ENCODE results near the gene PXMP4.

The PXMP4 gene

DNA sequence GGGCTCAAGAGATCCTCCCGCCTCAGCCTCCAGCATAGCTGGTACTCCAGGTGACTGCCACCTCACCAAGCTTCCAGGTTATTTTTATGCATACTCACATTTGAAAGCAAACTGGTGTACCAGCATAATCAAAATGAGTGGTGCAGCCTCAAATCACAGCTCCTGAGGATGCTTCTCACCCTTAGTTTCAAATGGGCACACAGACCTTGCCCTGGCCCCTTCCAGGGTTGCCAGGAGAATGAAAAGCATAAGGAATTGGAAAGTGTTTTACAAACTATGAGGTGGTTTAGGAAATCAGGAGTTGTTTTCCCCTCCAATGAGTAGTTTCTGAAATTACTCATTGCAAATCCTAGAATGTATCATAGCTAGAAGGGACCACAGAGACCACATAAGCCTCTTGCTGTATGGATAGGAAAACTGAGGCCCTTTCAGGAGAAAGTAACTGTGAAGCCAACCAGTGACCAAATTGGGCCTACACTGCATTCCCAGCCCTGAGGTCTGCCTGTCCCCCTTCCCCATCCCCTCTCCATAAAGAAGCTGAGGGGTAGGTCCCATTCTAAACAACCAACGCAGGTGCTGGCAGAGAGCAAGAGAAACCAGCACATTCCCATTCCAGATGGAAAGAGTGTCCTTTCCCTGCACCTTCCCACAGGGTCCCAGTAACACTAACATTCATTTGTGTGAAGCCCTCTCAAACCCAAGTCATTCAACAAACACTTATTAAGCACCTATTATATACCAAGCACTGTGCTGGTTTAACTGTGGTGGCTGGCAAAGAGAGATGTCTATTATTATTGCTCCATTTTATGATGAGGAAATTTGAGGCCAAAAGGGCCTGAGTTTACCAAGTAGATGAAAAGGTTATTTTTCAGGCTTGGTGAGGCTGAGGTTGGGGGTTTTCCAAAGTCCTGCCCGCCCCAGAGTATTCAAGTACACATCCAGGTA lies 31.8 kb downstream of the PXMP4 start:
- in situ Hi-C loops (cut with MboI; ENCODE audit: low pct_unique_long_range_greater_than_20kb, low sequenced_read_pairs) = no loop called here
- DNase-seq = no peak

DNA sequence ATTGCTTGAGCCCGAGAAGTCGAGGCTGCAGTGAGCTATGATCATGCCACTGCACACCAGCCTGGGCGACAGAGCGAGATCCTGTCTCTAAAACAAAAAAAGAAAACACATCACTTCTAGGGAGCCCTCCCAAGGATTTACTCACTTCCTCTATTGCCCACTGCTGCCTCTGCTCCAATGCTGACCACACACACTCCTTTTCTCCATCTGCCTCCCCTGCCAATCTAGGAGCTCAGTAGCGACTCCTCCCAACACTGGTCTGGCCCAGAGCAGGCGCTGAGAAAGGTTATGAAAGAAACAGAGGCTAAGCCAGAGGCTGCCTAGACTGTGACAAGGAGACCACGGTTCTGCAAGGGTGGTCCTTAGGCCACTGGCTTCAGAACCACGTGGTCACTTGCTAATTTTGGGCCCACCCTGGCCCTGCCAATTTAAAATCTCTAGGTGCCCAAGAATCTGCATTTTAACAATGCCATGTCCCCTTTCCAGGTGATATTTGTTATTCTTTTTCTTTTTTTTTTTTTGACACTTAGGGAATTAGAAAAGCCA lies 32.7 kb downstream of the PXMP4 start:
- peak; percentile 89 for DNase-seq

GRCh38 chr20:33686984-33687366 lies 33.1 kb downstream of the PXMP4 start:
- no peak for DNase-seq
- in situ Hi-C loops (cut with MboI; ENCODE audit: low pct_unique_long_range_greater_than_20kb, low sequenced_read_pairs) = no loop called here

More for the DNA sequence above, 32.7 kb downstream of the PXMP4 start:
- in situ Hi-C loops (cut with MboI; ENCODE audit: low pct_unique_long_range_greater_than_20kb, low sequenced_read_pairs) = no loop called here

DNA sequence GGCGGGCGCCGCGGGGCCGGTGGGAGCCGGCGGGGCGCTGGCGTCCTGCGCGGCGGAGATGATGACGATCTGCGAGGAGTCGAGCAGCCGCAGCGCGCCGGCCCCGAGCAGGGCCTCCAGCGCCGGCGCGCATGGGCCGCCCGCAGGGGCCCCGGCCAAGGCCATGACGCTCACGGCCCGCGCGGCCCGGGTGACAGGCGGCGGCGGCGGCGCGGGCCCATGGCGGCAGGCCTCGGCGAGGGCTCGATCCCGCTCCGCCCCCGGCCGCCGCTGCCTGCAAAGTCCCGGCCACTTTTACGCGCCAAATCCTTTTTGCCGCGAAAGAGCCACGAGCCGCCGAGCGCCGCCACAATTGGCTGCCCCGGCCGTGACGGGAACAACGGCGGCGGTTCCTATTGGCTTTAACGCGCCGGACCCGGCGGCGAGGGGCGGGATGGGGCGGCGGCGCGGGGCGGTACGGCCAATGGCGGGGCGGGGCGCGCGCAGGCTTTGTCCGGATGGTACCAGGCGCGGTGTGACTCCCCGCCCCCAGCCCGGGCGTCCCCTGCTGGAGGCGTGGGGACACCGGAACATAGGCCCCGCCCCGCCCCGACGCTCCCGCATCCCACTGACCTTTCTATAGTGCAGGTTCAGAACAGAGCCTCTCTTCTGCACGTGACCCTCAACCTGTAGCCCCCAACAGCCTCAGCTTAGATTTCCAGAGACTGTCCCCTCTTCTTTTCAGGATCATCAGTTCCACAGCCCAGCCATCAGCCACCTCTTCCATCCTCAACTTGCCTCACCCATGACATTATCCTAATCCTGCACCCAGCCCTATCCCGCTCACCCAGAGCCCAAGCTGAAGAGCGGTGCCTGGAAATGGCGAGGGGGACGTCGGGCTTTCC lies 33.8 kb downstream of the PXMP4 start, which contains the start of gene E2F1:
Gene E2F1, minus strand, starts transcription at position 286 of the 884 bp plus-strand sequence. Its CDS starts 121 bp downstream, at position 165.
- in situ Hi-C loops (cut with MboI; ENCODE audit: low pct_unique_long_range_greater_than_20kb, low sequenced_read_pairs) = no loop called here
- DNase-seq = peak; percentile 88

GRCh38 chr20:33685328-33686099 lies 34.6 kb downstream of the PXMP4 start:
- peak; percentile 54 for DNase-seq
- in situ Hi-C loops (cut with MboI; ENCODE audit: low pct_unique_long_range_greater_than_20kb, low sequenced_read_pairs) = no loop called here

DNA sequence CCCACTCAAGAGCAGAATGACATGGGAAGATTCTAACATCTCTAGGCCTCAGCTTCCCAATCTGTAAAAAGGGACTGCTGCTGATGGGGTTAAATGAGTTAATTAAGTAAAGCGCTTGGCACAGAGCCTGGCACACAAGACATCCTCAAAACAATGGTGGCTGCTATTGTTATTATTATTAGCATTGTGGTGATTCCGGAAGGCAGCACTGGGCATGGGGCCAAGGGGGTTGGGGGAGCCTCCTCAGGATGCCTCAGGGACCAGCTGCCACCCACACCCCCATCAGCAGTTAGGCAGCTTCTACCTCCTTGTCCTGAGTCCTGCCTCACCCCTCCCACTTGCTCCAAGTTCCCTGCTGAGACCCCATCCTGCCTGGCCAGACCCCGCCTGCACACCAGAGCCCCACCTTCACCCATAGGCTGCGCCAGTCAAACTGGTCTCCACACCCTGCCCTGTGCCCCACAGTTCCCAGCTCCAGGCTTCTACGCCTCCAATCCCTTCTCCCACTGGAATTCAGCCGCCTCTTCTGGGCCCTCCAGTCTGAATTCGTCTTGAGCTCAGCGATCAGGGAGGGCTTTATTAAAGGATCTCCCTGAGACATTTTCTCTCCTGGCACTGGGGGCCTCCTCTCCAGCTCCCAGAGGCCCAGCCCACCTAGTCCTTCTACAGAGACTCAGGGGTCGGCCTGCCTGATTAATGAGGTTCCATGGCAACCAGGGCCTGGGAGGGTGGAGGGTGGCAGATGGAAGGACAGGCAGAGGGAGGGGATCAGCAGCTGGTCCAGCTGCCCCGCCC lies 35.4 kb downstream of the PXMP4 start:
- in situ Hi-C loops (cut with MboI; ENCODE audit: low pct_unique_long_range_greater_than_20kb, low sequenced_read_pairs) = no loop called here
- DNase-seq = peak; percentile 19

- in situ Hi-C loops (cut with MboI; ENCODE audit: low pct_unique_long_range_greater_than_20kb, low sequenced_read_pairs) = no loop called here
- no peak for DNase-seq
Measured at GRCh38 chr20:33681728-33682353, 38.3 kb downstream of the PXMP4 start.

DNA sequence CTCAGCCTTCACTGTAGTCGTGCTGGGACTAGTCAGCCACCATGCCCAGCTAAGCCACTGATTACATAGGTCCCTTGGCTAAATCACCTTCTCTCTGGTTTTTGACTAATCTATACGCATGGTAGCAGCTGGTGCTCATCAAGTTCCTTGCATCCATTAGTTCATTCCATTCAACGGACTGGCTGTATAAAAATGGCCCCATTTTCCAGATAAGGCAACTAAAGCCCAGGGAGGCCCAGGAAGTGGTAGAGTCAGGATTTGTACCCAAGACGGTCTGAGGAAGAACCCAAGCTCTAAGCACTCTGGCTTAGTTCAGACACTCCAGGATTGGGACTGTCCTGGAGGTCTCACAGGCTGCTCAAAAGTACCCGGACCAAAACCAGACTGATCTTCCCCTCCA lies 38.8 kb downstream of the PXMP4 start:
- no peak for DNase-seq
- in situ Hi-C loops (cut with MboI; ENCODE audit: low pct_unique_long_range_greater_than_20kb, low sequenced_read_pairs) = no loop called here

DNA sequence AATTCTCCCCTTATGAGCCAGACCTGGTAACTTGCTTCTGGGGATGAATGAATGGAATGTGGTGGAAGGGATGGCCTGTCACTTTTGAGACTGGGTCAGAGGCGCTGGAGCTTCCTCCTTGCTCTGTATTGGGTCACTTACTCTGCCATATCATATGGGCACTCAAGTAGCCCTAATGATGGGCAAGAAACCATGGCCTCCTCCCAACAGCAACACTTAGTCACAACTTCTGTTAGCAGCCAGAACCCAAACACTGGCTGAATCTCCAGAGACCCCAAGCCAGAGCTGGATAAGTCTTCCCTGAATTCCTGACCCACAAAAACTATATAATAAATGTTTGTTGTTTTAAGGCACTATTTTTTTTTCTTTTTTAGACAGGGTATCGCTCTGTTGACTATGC lies 39.4 kb downstream of the PXMP4 start:
- DNase-seq = no peak
- in situ Hi-C loops (cut with MboI; ENCODE audit: low pct_unique_long_range_greater_than_20kb, low sequenced_read_pairs) = no loop called here

- no peak for DNase-seq
- in situ Hi-C loops (cut with MboI; ENCODE audit: low pct_unique_long_range_greater_than_20kb, low sequenced_read_pairs) = no loop called here
Measured at GRCh38 chr20:33679758-33680485, 40.2 kb downstream of the PXMP4 start.

- no peak for DNase-seq
- in situ Hi-C loops (cut with MboI; ENCODE audit: low pct_unique_long_range_greater_than_20kb, low sequenced_read_pairs) = no loop called here
Measured at GRCh38 chr20:33677991-33678702, 42.0 kb downstream of the PXMP4 start.

DNA sequence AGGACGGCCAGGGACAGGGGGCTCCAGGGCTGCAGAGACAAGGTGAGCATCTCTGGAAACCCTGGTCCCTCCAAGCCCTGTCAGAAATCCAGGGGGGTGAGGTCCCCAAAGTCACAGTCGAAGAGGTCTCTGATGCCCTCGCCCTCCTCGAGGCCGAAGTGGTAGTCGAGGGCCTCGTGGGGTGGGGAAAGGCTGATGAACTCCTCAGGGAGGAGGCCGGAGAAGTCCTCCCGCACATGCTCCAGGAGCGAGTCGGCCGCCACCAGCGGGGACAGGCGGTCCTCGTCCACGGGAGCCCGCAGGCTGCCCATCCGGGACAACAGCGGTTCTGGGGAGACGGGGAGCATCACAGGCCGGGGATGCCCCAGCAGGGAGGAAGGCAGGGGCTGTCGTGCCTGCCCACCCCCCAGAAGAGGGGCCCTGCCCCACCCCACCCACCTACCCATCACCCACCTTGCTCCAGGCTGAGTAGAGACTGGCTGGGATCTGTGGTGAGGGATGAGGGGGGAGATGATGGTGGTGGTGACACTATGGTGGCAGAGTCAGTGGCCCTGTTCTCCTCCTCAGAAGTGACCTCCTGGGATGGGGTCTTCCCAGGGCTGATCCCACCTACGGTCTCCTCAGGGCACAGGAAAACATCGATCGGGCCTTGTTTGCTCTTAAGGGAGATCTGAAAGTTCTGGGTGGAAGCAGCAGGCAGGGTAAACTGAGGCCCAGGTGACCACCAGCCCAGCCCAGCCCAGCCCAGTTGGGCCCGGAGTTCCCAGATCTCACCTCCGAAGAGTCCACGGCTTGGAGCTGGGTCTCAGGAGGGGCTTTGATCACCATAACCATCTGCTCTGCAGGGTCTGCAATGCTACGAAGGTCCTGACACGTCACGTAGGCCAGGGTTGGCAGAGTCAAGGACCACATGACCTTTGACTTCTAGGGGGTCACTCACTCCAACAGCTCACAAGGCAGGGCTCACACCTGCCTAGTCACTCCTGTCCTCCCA lies 43.2 kb downstream of the PXMP4 start:
- in situ Hi-C loops (cut with MboI; ENCODE audit: low pct_unique_long_range_greater_than_20kb, low sequenced_read_pairs) = no loop called here
- no peak for DNase-seq

- no peak for DNase-seq
- in situ Hi-C loops (cut with MboI; ENCODE audit: low pct_unique_long_range_greater_than_20kb, low sequenced_read_pairs) = no loop called here
Measured at GRCh38 chr20:33676121-33676520, 44.0 kb downstream of the PXMP4 start.

DNA sequence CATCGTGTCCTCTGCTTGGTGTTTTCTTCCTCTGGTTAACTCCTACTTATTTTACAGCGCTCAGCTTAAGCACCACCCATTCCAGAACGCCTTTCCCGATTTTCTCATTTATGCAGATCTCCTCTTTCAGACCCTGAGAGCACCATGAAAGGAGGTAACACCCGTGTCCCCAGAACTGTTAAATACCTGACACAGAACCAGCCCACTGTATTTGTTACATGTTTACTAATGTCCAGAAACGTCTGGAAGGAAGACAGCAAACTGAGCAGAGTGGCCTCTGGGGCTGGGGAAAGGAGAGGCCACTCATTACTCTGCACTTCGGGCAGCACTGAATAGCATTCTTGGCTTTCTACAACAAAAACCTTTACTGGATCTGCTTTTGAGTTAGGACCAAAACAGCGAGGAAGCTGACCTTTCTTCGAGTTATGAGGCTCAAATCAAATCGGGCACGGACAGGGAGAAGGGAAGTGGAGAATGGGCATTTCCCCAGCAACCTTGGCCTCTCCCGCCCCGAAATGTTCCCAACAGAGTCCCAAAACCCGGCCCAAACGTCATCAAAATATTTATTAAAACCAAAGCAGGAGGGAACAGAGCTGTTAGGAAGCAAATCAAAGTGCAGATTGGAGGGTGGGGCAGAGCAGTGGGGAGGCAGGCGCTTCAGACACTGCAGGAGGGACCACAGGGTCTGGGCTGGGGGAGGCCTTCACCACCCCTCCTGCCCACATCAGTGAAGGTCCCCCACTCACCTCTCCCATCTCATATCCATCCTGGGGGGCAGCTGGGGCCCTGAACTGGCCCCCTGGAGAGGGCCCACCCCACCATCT lies 44.8 kb downstream of the PXMP4 start:
- DNase-seq = no peak
- in situ Hi-C loops (cut with MboI; ENCODE audit: low pct_unique_long_range_greater_than_20kb, low sequenced_read_pairs) = no loop called here
